EL (cell line): ENCODE data around the gene LARGE1.

Experiments used
- DNase-seq: peaks from one replicate; pipeline ENCODE4 v3.0.0-alpha.2; 2016

The LARGE1 gene

DNA sequence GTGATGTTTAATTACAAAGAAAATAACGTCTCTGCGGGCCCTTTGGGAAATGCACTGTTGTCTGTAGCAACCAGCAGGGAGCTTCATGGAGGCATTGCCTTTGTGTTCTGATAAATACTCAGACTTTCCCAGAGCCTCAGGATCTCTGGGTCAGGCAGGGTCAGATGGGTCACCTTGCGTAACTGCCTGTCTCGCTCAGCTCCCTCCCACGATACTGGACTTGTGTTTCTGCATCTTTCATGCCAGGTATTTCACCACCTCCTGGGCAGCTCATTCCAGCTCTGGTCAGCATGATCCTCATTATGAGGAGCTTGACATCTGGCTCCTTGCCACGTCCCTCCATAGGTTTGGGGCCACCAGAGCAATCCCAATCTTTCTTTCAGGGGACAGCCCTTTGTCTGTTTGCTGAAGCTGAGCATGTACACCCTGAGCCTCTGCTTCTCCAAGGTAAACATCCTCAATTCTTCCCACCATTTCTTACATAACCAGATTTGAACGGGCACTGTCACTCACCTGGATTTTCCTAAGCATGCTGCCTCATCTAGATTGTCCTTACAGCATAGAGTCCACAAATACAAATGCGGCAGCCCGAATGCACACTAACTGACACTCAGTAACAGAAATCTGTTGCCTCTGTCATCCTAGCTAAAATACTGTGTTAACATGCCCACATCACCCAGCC, 162.3 kb downstream of the LARGE1 start:
- no peak for DNase-seq

DNA sequence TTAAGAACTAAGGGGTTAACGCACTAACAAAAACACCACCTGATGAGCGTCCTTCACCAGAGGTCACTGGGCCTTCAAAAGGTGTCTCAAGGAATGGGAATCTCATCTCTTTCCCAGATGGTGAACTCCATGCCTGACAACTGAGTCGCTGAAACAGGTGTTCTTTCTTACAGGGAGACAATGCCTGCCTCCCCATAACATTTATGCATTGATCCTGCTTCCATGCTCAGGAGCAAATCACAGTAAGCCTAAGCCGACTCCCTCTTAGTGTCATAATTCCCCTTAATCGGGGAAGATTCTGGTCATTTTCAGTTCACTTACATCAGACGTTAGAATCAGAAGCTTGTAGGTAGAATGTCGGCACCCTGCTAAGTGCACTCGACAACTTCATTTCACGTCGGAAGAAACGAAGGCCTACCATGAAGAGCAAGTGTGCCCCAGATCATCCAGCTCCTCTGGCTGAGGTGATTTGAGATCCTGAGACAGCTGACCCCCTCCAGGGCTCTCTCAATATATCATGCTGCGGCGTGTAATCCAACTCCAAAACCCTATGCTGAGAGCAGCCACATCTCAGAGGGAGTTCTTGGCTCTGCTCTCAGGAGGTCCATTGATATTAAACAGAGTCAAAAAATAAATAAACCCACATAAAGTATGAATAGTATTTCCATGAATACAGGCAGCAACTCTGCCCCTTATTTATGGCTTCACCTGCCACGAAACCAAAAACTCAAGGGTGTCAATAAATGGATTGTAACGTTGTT, 163.1 kb downstream of the LARGE1 start:
- no peak for DNase-seq

DNA sequence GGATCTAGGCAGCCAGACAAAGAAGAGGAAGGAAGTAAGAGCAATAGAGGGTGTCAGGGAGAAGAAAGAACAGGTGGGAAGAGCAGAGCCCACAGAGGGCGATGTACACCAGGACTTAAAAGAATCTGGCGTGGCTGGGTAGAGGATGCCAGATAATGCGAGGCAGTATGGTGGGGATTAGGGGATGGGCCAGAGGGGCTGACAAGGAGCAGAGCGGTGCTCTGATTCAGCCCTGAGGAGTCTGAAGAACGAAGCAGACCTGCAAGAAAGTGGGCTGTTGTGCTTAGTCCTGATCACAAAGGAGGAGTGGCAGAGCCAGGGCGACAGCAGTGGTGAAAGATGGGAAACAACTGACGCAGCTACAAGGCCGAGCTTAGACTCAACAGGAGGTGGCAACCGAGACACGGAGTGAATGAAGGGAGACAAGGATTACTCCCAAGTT, 163.7 kb downstream of the LARGE1 start:
- no peak for DNase-seq

DNA sequence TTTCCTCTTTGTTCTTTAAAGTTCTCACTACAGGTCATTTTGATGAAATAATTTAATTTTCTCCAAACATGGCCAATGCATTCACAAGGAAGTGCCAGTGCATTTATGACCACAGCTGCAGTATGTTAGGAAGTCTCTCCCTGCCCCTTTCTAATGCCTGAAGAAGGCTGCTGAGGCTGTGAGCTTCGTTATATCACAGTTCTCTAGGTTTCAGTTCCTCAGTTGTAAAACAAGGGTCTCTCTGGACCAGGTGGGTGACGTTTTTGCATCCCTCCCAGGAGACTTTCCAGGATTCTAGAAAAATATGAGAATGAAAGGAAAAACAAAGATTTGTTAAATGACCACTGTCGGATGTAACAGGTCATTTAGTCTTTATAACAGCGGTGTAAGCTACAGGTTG, 171.6 kb downstream of the LARGE1 start:
- DNase-seq: no peak

DNA sequence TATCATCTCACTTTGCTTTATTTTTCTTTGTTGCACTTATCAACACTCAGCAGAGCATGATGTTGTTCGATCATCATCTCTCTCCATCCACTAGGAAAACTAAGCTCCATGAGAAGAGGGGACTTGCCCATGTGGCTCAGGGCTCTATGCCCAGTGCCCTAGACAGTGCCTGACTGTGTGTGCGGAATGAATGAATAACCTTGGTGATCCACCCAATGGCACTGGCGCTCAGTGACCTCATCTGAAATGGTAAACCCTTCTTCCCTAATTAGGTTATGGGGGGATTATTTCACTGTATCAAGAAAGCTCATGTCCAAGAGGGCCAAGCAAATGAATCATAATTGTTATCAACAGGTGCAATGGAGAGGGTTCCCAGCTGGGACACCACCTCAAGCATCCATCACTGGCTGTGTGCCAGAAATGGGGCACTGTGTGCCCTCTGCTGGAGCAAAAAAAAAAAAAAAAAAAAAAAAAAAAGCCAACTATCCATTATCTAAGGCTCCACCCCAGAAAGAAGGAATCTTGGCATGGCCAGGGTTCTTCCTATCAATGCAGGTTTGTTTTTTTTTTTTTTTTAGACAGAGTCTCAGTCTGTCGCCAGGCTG, 172.6 kb downstream of the LARGE1 start:
- DNase-seq: no peak

DNA sequence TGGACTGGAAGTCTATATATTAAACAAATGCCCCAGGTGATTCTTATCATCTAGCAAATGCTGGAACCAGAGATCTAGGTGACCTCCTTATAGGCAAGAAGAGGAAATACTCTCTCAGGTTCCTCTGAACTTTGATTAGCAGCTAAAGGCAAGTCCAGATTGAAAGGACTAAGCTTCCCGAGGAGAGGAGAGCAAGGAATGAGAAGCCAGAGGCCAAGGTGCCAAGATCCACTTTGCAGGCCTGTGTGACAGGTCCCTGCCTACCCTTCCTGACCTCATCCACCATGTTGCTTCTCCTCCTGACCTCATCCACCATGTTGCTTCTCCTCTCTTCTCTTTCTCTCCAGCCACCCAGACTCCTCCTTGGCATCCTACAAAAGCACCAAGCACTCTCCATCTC, 173.2 kb downstream of the LARGE1 start:
- no peak for DNase-seq

DNA sequence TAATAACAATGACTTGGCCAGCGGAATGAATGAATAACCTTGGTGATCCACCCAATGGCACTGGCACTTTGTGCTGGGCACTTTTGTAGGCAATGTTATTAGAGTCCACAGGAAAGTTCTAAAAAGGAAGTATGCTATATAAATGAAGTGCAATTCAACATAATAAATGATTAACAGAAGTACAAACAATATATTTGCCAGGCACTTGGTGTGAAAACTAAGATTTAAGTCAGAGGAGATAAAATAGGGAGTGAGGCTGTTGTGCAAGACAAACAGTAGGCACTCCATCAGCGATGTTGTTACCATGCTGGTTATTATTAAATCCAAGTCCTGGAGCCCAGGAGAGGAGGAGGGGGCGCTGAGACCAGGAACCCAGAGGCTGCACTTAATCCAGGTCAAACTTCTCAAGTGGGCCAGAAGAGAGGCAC, 173.8 kb downstream of the LARGE1 start:
- DNase-seq: no peak

DNA sequence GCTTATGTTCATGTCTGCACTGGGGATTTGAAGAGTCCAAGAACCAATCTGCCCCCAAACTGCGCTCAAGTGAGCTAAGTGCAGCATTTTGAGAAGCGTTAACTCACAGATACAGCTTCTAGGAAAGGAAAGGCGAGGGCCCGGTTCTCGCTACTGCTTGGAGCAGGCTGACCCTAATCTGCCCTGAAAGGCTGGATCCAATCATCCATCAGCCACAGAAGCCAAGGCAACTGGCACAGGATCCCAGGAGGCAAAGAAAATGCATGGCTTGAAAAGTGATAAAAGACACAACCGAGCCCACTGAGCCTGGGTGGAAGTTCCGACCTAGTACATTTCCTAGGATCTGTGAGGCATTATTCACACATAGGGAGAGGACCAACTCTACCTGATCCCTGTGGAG, 174.8 kb downstream of the LARGE1 start:
- no peak for DNase-seq

DNA sequence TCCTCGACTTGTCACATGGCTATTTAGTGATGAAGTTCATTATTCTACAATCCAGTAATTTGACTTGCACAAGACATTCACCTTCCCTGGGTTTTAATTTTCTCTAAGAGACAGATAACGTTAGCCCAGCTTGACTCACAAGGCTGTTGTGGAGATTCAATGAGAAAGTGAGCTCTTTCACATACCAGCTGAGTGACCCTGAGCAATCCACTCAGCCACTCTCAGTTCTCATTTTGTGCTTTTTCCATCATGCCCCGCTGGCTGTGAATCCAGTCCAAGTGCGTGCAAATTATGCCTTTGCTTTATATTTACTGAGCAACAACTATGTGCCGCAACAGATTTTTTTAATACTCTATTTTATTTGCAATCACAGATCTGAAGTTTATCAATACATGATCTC, 176.5 kb downstream of the LARGE1 start:
- no peak for DNase-seq

DNA sequence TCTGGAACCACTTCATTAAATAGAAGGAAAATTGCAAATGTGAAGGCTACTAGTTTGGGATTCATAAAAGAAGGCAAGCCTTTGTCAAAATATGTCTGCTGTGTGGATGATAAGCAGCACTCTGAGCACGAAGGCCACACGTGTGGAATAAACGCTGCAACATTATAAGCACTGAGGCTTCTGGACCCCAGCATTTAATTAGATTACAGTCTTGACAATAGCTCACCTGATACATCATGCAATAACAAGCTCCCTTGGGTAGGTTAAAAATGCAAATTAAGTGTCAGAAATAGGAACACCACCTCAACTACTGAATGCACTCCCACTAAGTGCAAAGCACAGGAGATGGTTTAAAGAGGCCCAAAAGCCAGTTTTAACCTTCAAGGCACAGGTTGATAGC, 179.3 kb downstream of the LARGE1 start:
- DNase-seq: no peak

DNA sequence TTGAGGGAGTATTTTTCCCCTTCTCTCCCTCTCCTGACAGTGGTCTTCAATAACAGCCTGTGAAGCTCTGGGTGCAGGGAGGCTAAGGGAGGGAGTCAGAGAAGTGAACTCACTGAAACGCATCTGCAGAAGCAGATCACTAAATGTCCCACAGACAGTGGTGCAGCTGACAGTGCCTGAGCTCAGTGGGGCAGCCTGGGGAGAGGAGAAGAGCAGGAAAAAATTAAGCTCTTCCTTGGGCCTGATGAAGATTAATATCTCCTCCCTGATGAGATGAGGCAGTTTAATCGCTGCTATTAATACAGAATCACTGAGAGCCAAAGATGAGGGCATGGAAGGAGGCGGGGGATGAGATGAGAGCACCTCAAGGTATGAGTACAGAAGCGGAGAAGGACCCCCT, 180.8 kb downstream of the LARGE1 start:
- DNase-seq: no peak

DNA sequence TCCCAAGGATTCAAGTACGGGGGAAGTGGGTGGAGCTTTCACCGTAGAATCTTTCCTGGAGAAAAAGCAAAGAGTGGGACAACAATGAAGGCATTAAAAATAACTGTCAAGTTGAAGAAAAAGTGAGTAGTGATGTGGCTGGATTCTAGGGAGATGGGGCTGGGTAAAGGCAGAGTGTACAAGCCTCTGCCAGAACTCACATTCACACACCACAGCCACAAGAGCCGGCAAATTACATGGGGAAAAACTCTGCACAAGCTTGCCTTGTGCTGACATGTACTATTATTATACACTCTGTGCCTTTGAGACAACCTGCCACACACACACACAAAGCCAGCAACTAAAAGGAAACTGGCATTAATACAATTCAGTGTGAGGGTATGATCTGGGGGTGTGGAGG, 182.6 kb downstream of the LARGE1 start:
- no peak for DNase-seq

DNA sequence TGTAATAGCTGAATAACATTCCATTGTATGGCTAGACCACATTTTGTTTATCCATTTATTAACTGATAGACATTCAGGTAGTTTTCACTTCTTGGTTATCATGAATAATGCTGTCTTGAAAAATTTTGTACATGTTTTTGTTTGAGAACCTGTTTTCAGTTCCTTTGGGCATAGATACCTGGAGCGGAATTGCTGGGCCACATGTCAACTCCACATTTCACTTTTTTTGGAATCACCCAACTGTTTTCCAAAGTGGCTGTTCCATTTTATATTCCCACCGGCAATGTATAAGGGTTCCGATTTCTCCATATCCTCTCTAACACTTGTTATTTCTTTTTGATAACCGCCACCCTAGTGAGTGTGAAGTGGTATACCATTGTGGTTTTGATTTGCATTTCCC, 184.3 kb downstream of the LARGE1 start:
- no peak for DNase-seq

DNA sequence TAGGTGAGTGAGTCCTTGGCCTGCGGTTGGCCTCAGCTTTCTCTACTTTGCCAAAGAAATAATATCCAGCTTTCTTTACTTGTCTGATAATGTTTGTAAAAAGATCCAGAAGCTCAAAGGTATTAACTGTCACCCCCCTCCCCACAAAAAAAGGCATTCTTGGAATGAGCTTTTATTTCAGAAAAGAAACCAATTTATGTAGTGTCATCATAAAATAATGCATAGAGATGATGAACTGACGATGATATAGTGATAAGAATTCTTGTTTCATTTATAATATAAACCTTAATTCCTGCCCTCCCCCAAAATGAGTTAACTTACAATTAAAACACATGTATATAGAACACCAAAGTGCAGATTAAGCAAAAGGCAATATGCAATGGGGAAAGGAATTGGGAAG, 191.4 kb downstream of the LARGE1 start:
- no peak for DNase-seq

DNA sequence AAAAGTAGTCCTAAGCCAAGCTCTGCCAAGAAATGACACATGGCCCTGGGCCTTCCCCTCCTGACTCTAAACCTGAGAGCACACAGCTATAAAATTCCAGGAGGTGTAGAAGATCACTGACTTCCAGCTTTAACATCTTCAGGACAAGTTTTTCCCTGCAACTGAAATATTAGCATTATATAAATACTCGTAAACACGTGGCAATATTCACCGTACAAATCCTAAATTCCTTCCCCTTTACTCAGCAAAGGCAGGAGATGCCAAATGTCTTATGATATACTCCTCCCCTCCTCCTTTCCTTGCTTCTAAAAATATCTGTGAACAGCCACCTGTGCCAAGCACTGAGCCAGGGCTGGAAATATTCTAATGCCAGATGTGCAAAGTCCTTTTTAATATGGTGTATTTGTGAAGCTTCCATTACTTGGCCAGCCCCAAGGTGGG, 194.0 kb downstream of the LARGE1 start:
- no peak for DNase-seq

DNA sequence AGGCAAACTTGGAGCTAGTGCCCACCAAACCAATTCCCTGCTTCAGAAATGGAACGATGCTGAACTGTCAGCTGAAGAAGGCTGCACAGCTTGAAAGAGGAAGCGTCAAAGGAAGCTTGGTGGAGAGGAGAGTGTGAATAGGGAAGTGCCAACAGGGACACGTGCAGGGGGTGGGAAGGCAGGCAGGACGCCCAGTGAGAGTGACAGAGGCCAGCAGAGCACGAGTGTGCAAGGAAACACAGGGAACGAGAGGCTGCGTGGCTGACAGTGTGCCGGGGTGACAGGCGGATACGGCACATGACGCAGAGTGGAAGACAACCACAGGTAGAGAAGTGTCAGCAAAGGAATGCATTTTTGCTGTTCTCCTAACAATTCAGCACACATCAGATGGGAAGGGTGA, 196.4 kb downstream of the LARGE1 start:
- no peak for DNase-seq

DNA sequence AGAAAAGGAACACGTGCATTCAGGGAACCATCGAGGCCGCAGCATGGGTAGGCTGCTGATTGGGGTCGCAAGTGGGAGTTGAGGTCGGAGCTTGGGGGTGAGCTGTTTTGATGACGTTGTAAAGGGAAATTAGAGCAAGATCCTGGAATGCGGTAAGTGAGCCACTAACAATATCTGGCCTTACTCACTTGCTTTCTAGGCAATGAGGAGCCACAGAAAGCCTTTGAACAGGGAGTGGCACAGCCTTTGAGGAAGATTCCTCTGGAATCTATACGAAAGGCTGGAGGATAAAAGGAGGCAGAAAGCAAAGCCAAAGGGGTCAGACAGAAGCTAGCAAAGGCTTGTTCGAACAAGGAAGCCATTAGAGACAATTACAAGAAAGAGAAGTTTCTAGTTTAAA, 197.5 kb downstream of the LARGE1 start:
- no peak for DNase-seq

DNA sequence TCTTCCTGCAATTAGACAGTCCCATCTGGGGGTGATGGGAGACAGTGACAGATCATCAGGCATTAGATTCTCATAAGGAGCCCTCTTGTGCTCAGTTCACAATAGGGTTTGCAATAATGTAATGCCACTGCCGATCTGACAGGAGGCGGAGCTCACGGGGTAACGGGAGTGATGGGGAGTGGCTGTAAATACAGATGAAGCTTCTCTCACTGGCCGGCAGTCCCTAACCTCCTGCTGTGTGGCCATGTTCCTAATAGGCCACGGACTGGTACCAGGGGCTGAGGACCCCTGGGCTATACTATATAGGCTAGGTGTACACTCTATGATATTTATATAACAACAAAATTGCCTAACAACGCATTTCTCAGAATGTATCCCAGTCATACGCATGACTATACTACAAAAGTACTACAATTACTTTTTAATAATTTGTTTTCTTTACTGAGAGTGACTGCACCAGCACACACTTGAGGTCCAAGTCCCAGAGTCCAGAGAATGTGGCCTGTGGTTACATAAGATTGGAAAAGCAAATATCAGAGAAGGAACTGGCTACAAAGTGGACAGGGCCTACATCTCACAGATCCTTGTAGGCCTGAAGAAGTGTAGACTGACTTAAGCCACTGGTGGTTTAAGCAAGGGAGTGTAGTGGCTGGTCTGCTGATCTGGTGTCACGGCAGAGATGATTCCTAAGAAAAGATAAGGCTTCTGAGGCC, 200.0 kb downstream of the LARGE1 start:
- DNase-seq: no peak

DNA sequence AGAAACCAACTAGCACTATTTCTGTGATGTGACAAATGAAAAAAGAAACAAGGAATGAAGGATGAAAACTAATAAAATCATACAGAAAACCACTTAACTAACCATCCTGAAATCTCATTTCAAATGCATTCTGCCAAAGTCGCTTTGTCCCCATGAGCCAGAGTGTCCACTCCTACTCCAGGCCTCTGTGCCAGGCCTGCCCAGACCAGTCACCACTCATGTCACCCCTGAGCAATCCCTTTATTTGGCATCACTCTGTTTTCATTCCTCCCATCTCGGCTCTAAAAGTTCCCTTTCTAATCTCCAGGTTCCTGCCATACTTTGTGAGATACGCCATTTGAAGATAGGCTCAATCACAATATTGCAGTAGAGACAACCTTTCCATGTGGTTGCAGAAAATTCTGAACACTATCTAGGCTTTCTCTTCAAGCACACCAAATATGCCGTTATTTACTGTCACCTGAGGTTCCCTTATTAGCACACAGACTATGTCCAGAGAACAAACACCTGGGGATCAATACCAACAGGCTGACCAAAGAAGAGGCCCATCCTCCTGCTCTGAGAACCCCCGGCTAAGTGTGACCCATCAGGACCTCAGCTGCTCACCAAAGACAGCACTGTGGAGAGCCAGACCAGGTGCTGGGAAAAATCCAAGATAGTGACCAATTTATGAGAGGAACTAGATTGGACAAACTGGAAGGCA, 202.4 kb downstream of the LARGE1 start:
- no peak for DNase-seq

DNA sequence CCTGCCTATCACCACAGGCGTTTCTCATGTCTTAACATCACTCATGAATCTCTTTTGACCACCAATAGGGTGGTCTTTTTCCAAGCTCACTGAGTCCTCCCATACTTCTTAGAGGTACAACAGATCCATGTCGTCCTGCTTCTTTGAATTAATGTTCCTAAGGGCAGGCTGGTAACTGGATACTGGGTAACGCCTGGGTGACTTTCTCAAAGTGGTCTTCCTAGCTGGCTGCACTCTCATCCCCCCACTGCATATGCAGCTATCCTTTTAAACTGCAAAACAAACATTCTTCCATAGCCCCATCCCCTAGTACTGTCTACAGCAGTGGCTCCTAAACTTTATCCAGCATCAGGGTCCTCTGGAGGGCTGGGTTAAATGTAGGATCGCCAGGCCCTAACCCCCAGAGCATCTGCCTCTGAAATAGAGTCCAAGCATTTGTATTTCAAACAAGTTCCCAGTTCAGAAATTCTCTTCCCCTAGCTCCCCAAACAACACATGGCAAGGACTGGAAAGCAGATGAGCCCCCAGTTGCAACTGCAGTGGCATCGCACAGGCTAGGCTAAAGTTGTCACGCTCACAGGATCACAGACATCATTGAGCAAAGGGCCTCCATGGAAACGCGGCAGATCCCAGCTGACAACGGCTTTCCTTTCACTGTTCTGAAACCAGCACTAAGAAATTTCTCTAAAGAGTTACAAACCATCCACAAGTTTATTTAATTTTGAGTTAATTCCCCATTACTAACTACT, 204.9 kb downstream of the LARGE1 start:
- DNase-seq: no peak

DNA sequence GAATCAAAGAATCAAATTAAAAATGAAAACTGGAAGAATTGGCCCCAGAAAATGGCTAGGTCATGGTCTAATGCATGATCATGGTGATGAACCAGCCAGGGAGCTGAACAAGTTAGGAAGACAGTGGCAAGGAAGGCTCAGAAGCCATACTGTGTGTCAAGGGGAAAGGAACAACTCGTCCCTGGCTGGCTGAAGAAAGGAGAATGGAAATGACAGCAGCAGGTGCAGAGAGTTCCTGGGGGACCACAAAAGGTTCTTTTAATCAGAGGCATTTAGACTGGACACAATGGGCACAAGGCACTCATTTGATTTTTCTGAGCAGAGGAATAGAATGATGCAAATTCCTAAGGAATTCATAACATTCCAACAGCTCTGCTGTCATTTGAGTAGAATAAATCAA, 209.9 kb downstream of the LARGE1 start:
- DNase-seq: no peak

DNA sequence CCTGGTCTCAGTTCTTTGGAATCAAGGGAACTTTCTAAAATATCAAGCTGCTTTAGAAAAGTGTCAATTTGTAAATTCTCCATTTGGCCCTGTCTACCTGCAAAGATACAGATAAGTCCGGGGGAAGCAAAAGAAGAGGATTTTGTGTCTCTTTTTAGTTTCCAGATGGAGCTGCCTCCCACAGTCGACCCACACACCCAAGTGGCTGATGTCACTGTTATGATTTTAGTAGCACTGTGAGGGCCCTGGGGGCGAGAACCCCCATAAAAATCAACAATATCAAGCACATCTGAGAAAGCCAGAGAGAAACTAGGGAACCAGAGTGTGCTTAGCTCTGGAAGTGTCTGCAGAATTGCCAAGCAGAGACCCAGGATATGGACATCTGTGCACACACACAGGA, 212.7 kb downstream of the LARGE1 start:
- DNase-seq: no peak
